Measurements from ENCODE around the gene SLC27A3. TPM values are rescaled to one million over a fixed set of nuclear protein-coding genes. Genes with fewer than 3 reads are reported as not detected.

Gene SLC27A3
- total and polyA plus RNA-seq, 9 of the 15 experiments (the other 6 are each of a cell fraction or from before 2014, with no cell fraction given) = 0.57 to 5.2 (median 2.8) TPM

- TF ChIP-seq ADNP (tag; IDR thresholded peaks at IDR 0.05) = no peak
- no peak for TF ChIP-seq CLOCK (CRISPR knock-in tag; IDR thresholded peaks at IDR 0.05; ENCODE audit: borderline replicate concordance)
- TF ChIP-seq TEAD4 (IDR thresholded peaks at IDR 0.05; ENCODE audit: low read length) = no peak
- no peak for TF ChIP-seq TEAD4 (CRISPR knock-in tag; IDR thresholded peaks at IDR 0.05; ENCODE audit: borderline replicate concordance)
- TF ChIP-seq SMARCB1 (IDR thresholded peaks at IDR 0.05; ENCODE audit: insufficient read length, low read depth) = no peak
- TF ChIP-seq HES1 (IDR thresholded peaks at IDR 0.05; ENCODE audit: low read depth) = no peak
- TF ChIP-seq MAFK (IDR thresholded peaks at IDR 0.05; ENCODE audit: low read length) = no peak
- TF ChIP-seq SAP30 (IDR thresholded peaks at IDR 0.05; ENCODE audit: borderline replicate concordance, insufficient read depth, low read depth, low read length, poor library complexity, severe bottlenecking) = no peak
- no peak for TF ChIP-seq FOXK1 (CRISPR knock-in tag; IDR thresholded peaks at IDR 0.05; ENCODE audit: borderline replicate concordance)
- no peak for TF ChIP-seq PREB (CRISPR knock-in tag; IDR thresholded peaks at IDR 0.05)
- TF ChIP-seq NCOA4 (IDR thresholded peaks at IDR 0.05; ENCODE audit: partially characterized antibody) = no peak
- no peak for TF ChIP-seq ZNF12 (CRISPR knock-in tag; IDR thresholded peaks at IDR 0.05)
- no peak for TF ChIP-seq ARHGAP35 (IDR thresholded peaks at IDR 0.05; ENCODE audit: partially characterized antibody)
These were observed 40.7 kb upstream of the SLC27A3 start (continued) for GRCh38 chr1:153734396-153735089.

Data from K562 (cell line).